UCSD-AML1 (cell line): ENCODE data around the gene UBTD2.
"Not testable (repeated sequence)": the region's sequence is repeated elsewhere in the genome, so short reads cannot be mapped to it uniquely, and the experiment has no call there.

Experiments
- DNase-seq: peaks from one replicate; lab custom pipeline; 2025; ENCODE audit not compliant: unreplicated experiment; lab: John Stamatoyannopoulos, UW

Gene UBTD2

GRCh38 chr5:172293054-172293744, 9.6 kb upstream of the UBTD2 start:
- DNase-seq, result peak; percentile 65

GRCh38 chr5:172291837-172292236, 8.3 kb upstream of the UBTD2 start:
- DNase-seq, result not testable (repeated sequence)

- DNase-seq, result no peak
Measured at GRCh38 chr5:172288465-172288864, 4.9 kb upstream of the UBTD2 start.

- DNase-seq, result not testable (repeated sequence)
Measured at GRCh38 chr5:172287140-172287539, 3.6 kb upstream of the UBTD2 start.

GRCh38 chr5:172285226-172286143, 1.9 kb upstream of the UBTD2 start:
- no peak for DNase-seq

- DNase-seq, result no peak
Measured at GRCh38 chr5:172284611-172284980, 1.0 kb upstream of the UBTD2 start.

- DNase-seq, result peak; percentile 84
Measured at GRCh38 chr5:172283862-172284610, 472 bp upstream of the UBTD2 start.

GRCh38 chr5:172282272-172283019, 1.1 kb downstream of the UBTD2 start:
- DNase-seq, result no peak

- DNase-seq, result no peak
Measured at GRCh38 chr5:172281346-172281745, 2.2 kb downstream of the UBTD2 start.

- DNase-seq, result no peak
Measured at GRCh38 chr5:172280929-172281328, 2.6 kb downstream of the UBTD2 start.

GRCh38 chr5:172280317-172280716, 3.2 kb downstream of the UBTD2 start:
- DNase-seq, result no peak

- DNase-seq, result no peak
Measured at GRCh38 chr5:172278356-172278755, 5.2 kb downstream of the UBTD2 start.

- DNase-seq, result no peak
Measured at GRCh38 chr5:172276214-172276613, 7.3 kb downstream of the UBTD2 start.

- no peak for DNase-seq
Measured at GRCh38 chr5:172274951-172275753, 8.4 kb downstream of the UBTD2 start.

- no peak for DNase-seq
Measured at GRCh38 chr5:172267943-172268342, 15.6 kb downstream of the UBTD2 start.

GRCh38 chr5:172266676-172267092, 16.9 kb downstream of the UBTD2 start:
- DNase-seq, result no peak

GRCh38 chr5:172266071-172266675, 17.4 kb downstream of the UBTD2 start:
- no peak for DNase-seq

GRCh38 chr5:172264815-172265395, 18.7 kb downstream of the UBTD2 start:
- no peak for DNase-seq

- DNase-seq, result no peak
Measured at GRCh38 chr5:172255444-172255843, 28.1 kb downstream of the UBTD2 start.
